Neural progenitor cell (in vitro differentiated cells): ENCODE results near the gene PHYHIPL. TPM values are rescaled to one million over a fixed set of nuclear protein-coding genes. Genes with fewer than 3 reads are reported as not detected.
A peak's percentile ranks its signal among the peaks of the same experiment; 100 is the strongest.

ENCODE experiments used
- DNase-seq: peaks from one replicate; pipeline ENCODE4 v3.0.0-alpha.2; 2016; ENCODE audit warnings: low spot score
- H2AFZ ChIP-seq: fragments of 200-600 bp; sonication (generic); replicated peaks from 2 replicates; pipeline ENCODE4 v1.6.1; 2016; ENCODE audit warnings: antibody characterized with exemption
- H3F3A ChIP-seq: fragments of 200-600 bp; sonication (generic); 2 replicates; pipeline ENCODE4 v1.6.1; 2016; ENCODE audit warnings: antibody characterized with exemption, low read depth
- H3K27ac ChIP-seq: fragments of 200-600 bp; sonication (generic); 2 replicates; pipeline ENCODE4 v1.5.1; 2016; ENCODE audit warnings: mild to moderate bottlenecking
- H3K27me3 ChIP-seq: fragments of 200-600 bp; sonication (generic); 2 replicates; pipeline ENCODE4 v1.6.1; 2016; ENCODE audit warnings: mild to moderate bottlenecking, moderate library complexity
- H3K36me3 ChIP-seq: fragments of 200-600 bp; sonication (generic); 2 replicates; pipeline ENCODE4 v1.5.1; 2016
- H3K4me1 ChIP-seq: fragments of 200-600 bp; sonication (generic); 2 replicates; pipeline ENCODE4 v1.6.1; 2016; ENCODE audit warnings: mixed run types
- H3K4me2 ChIP-seq: fragments of 200-600 bp; sonication (generic); 2 replicates; pipeline ENCODE4 v1.6.1; 2016
- H3K4me3 ChIP-seq: fragments of 200-600 bp; sonication (generic); 2 replicates; pipeline ENCODE4 v1.5.1; 2016
- H3K79me2 ChIP-seq: fragments of 200-600 bp; sonication (generic); 2 replicates; pipeline ENCODE4 v1.6.1; 2016; ENCODE audit warnings: low read depth
- H3K9ac ChIP-seq: fragments of 200-600 bp; sonication (generic); 2 replicates; pipeline ENCODE4 v1.6.1; 2016
- H3K9me3 ChIP-seq: fragments of 200-600 bp; sonication (generic); 2 replicates; pipeline ENCODE4 v1.5.1; 2016; ENCODE audit warnings: low read depth
- H4K20me1 ChIP-seq: fragments of 200-600 bp; sonication (generic); 2 replicates; pipeline ENCODE4 v1.6.1; 2016; ENCODE audit warnings: low read depth
- H3K27ac Mint-ChIP-seq: 3 replicates; pipeline ENCODE4 v1.8.0; 2021; ENCODE audit warnings: mixed read lengths
- H3K27me3 Mint-ChIP-seq: 2 replicates; pipeline ENCODE4 v1.8.0; 2022; ENCODE audit warnings: low read depth, mild to moderate bottlenecking, inconsistent platforms, moderate library complexity, mixed read lengths; ENCODE audit not compliant: insufficient read depth
- H3K36me3 Mint-ChIP-seq: 3 replicates; pipeline ENCODE4 v1.8.0; 2021; ENCODE audit warnings: mixed read lengths
- H3K4me1 Mint-ChIP-seq: 3 replicates; pipeline ENCODE4 v1.8.0; 2021; ENCODE audit warnings: mixed read lengths
- H3K4me3 Mint-ChIP-seq: 3 replicates; pipeline ENCODE4 v1.8.0; 2021; ENCODE audit warnings: mild to moderate bottlenecking, moderate library complexity, mixed read lengths
- H3K9me3 Mint-ChIP-seq: 3 replicates; pipeline ENCODE4 v1.8.0; 2020; ENCODE audit warnings: mixed read lengths
- EZH2 ChIP-seq: fragments of 200-600 bp; sonication (generic); IDR thresholded peaks from 2 replicates; pipeline ENCODE4 v1.6.1; 2017; ENCODE audit warnings: antibody characterized with exemption, mild to moderate bottlenecking, moderate library complexity
- EZH2phosphoT487 ChIP-seq: fragments of 200-600 bp; sonication (generic); IDR thresholded peaks from 2 replicates; pipeline ENCODE4 v1.6.1; 2017; ENCODE audit warnings: antibody characterized with exemption
- total RNA-seq: library from RNA; depleted of rRNA; stranded (reverse); fragments of >200 nt; gene quantifications from 2 replicates; pipeline ENCODE4 v1.2.3, GENCODE V29; 2015; ENCODE audit warnings: low replicate concordance
- TF ChIP-seq, protein P1 (sequence below): fragments of 200-600 bp; sonication (generic); IDR thresholded peaks from 2 replicates; pipeline ENCODE4 v1.5.1; 2017; ENCODE audit warnings: antibody characterized with exemption, mild to moderate bottlenecking

The PHYHIPL gene
- total RNA-seq, 1 donor from 2014 or later: 0.52 TPM

DNA sequence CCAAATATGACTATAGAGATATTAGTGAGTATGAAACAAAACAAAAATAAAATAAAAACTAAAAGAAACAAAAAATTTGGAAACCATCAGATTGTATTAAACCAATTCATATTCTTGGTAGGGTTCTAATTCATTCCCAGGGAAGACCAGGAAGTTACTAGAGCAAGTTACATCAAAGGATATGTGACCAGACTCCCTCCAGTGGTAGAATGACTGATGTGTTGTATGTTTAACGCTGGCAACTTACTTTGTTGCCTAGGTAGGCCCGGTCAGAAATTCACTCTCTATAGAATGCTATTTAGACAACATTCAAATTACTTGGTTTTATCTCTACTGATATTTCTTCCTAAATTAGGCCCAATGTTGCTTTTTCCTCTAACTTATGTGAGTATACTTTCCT, 5.2 kb downstream of the PHYHIPL start:
- Histone ChIP-seq H3K79me2 (no peaks in the 10 kb centered on the region), H3K4me1 (no peaks in the 10 kb centered on the region), H3K9me3 (no peaks in the 10 kb centered on the region), H3K36me3 (no peaks in the 10 kb centered on the region), H3K9ac (no peak overlapping the region), H4K20me1 (peaks cover 10% of the 10 kb centered on the region), H3K27ac (no peak overlapping the region), H3K27me3 (peaks cover 34% of the 10 kb centered on the region), H2AFZ (no peak overlapping the region), H3K4me3 (no peak overlapping the region), H3K4me2 (no peak overlapping the region), H3F3A (peaks cover 17% of the 10 kb centered on the region)
- Mint-ChIP-seq H3K27me3 (no peaks in the 10 kb centered on the region), H3K36me3 (no peaks in the 10 kb centered on the region), H3K9me3 (peaks cover 3% of the 10 kb centered on the region), H3K27ac (no peak overlapping the region), H3K4me3 (no peak overlapping the region), H3K4me1 (peaks cover 8% of the 10 kb centered on the region)
- TF ChIP-seq EZH2: no peak
- TF ChIP-seq, protein P1, sequence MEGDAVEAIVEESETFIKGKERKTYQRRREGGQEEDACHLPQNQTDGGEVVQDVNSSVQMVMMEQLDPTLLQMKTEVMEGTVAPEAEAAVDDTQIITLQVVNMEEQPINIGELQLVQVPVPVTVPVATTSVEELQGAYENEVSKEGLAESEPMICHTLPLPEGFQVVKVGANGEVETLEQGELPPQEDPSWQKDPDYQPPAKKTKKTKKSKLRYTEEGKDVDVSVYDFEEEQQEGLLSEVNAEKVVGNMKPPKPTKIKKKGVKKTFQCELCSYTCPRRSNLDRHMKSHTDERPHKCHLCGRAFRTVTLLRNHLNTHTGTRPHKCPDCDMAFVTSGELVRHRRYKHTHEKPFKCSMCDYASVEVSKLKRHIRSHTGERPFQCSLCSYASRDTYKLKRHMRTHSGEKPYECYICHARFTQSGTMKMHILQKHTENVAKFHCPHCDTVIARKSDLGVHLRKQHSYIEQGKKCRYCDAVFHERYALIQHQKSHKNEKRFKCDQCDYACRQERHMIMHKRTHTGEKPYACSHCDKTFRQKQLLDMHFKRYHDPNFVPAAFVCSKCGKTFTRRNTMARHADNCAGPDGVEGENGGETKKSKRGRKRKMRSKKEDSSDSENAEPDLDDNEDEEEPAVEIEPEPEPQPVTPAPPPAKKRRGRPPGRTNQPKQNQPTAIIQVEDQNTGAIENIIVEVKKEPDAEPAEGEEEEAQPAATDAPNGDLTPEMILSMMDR: peak; percentile 72
- DNase-seq: peak; percentile 69

DNA sequence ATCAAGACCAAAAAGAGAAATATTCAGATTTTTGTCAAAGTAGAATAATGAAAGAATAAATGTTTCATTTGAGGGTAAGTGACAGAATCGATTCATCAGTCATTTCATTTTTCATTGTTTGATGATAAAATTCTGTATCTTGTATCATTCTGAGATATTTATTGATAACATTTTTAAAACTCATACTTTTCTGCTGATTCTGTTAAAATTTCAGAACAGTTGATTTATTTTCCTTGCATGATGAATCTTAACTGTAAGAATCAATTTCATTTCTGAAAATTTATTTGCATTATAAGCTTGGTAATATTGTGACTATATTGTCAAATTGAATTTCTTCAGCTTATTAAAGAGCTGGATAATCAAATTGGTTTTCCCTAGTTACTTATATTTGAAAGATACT, 13.9 kb downstream of the PHYHIPL start:
- no peak for DNase-seq
- Histone ChIP-seq H2AFZ (no peak overlapping the region), H3K4me1 (no peaks in the 10 kb centered on the region), H3K27me3 (no peaks in the 10 kb centered on the region), H3K4me2 (no peak overlapping the region), H3K4me3 (no peak overlapping the region), H3K9ac (no peak overlapping the region), H3K27ac (no peak overlapping the region), H4K20me1 (no peaks in the 10 kb centered on the region), H3K9me3 (no peaks in the 10 kb centered on the region), H3F3A (no peaks in the 10 kb centered on the region), H3K79me2 (no peaks in the 10 kb centered on the region), H3K36me3 (no peaks in the 10 kb centered on the region)
- H3K27ac Mint-ChIP-seq: no peak overlapping the region
- H3K27me3 Mint-ChIP-seq: no peaks in the 10 kb centered on the region
- no peaks in the 10 kb centered on the region for H3K36me3 Mint-ChIP-seq
- peaks cover 5% of the 10 kb centered on the region for H3K9me3 Mint-ChIP-seq
- TF ChIP-seq, protein P1: no peak
- TF ChIP-seq EZH2: no peak
- no peak for TF ChIP-seq EZH2phosphoT487
- no peaks in the 10 kb centered on the region for H3K4me1 Mint-ChIP-seq
- no peak overlapping the region for H3K4me3 Mint-ChIP-seq

DNA sequence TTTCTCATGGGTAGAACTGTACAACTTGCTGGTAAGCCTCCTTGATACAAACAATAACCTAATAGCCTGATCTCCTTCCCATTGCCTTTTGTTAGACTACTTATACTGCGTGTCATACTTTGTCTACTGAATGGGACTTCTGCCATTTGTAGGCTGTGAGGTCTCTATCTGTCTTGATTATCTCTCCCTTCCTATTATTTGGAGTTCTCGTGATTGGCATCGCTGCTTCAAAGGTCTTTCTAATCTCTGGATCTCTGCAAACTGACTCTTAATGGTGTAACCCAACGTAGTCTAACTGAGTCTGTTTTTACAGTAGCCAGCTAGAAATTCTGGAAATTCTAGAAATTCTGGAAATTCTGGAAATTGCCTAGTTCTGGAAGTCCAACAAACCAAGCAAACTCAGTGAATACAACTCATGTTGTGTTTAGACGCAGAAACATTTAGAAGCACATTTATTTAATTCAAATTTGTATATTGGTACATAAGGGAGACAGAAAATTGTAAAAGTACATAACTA, 29.8 kb downstream of the PHYHIPL start:
- Mint-ChIP-seq H3K36me3 (peaks cover 6% of the 10 kb centered on the region), H3K4me3 (no peak overlapping the region), H3K4me1 (no peaks in the 10 kb centered on the region), H3K27ac (no peak overlapping the region), H3K27me3 (no peaks in the 10 kb centered on the region), H3K9me3 (peaks cover 13% of the 10 kb centered on the region)
- Histone ChIP-seq H3K4me1 (no peaks in the 10 kb centered on the region), H3K27me3 (no peaks in the 10 kb centered on the region), H3K27ac (no peak overlapping the region), H3K79me2 (no peaks in the 10 kb centered on the region), H3F3A (no peaks in the 10 kb centered on the region), H3K9me3 (no peaks in the 10 kb centered on the region), H3K4me2 (no peak overlapping the region), H3K4me3 (no peak overlapping the region), H4K20me1 (no peaks in the 10 kb centered on the region), H3K9ac (no peak overlapping the region), H2AFZ (no peak overlapping the region), H3K36me3 (no peaks in the 10 kb centered on the region)
- no peak for TF ChIP-seq EZH2
- TF ChIP-seq EZH2phosphoT487: no peak
- TF ChIP-seq, protein P1: no peak
- DNase-seq: no peak
